Pancreas (tissue), 10 donors: ENCODE data around the gene GPR34. TPM values are rescaled to one million over a fixed set of nuclear protein-coding genes. Genes with fewer than 3 reads are reported as not detected.

Experiments
- ATAC-seq, 4 donors: fragments of 200-7000 bp; cut with Tn5 transposase; one replicate each; pipeline versions ENCODE4 v1.8.0 to v1.9.1; 2020; ENCODE audit warnings: mild to moderate bottlenecking in 4 of 4, moderate library complexity in 4 of 4
- DNase-seq, 6 donors: peaks; one replicate each; pipeline ENCODE4 v3.0.0-alpha.2; 2020
- FAIRE-seq: peaks from 2 replicates; lab custom pipeline; 2012; peaks lifted over from hg19 to GRCh38; lab: Jason Lieb, UNC
- H3K27ac ChIP-seq, 4 donors: fragments of 200-600 bp; sonication (generic); 1 replicate in 3 of 4; 2 replicates in 1 of 4; pipeline versions ENCODE4 v1.5.0 to v1.8.0; 2020
- H3K27me3 ChIP-seq, 4 donors: fragments of 200-600 bp; one replicate each; pipeline ENCODE4 v1.8.0; 2021
- H3K36me3 ChIP-seq, 3 donors: fragments of 200-600 bp; sonication (generic) in 1 of 3; one replicate each; pipeline versions ENCODE4 v1.5.0 to v1.8.0; 2020 to 2021
- H3K4me1 ChIP-seq, 3 donors: fragments of 200-600 bp; one replicate each; pipeline ENCODE4 v1.8.0; 2021
- H3K4me3 ChIP-seq, 4 donors: fragments of 200-600 bp; sonication (generic) in 2 of 4; one replicate each; pipeline versions ENCODE4 v1.5.0 to v1.8.0; 2020 to 2021
- H3K9me3 ChIP-seq, 4 donors: fragments of 200-600 bp; one replicate each; pipeline ENCODE4 v1.8.0; 2021
- CTCF ChIP-seq, 4 donors: fragments of 200-600 bp; sonication (generic) in 3 of 4; IDR thresholded peaks; one replicate each; pipeline versions ENCODE4 v1.5.0 to v1.8.0; 2021; ENCODE audit warnings: antibody characterized with exemption in 4 of 4
- WGBS, 2 donors: extraction: QIAGEN DNeasy Blood & Tissue Kit; methylation state at CpG; one replicate each; pipeline ENCODE4 v1.1.7; 2013; 5-methylcytosine and 5-hydroxymethylcytosine counted together
- intact Hi-C, 3 donors: fragments of 100-400 bp; cut with DNase I; formaldehyde crosslinking; loops; one replicate each; pipeline versions ENCODE4 v1.11.1 to v1.14.2; 2022
- polyA plus RNA-seq, 2 donors: library from polyadenylated mRNA; stranded (reverse); fragments of 200-250 nt; gene quantifications; one replicate each; pipeline ENCODE4 v1.2.3, GENCODE V29; 2013
- total RNA-seq, 6 donors: library from RNA; stranded (reverse); fragmentation: NEBNext Ultra II Directional in 4 of 6; extraction: Animal tissue kit (Norgen Biotek cat#: 25700) in 4 of 6; gene quantifications; one replicate each; pipeline versions ENCODE4 v1.2.1 to v1.2.4, GENCODE V29; 2021 to 2023
- donor health status: healthy with polysubstance abuse.
- donor health status: DM: no; HTN: no; CAD: no; lungs with moderate emphysema.
- donor health status: DM: no; HTN: no; CAD: no.
- donor health status: control.
- donor health status: control.
- donor health status: Bipolar disorder and iron deficiency.
- donor health status: DM: yes; HTN: yes; CAD: no.
- donor health status: DM: no; HTN: no; CAD: no.
- donor health status: DM: no; HTN: no; CAD: no.
- donor health status: DM: yes; HTN: yes; CAD: no.

GPR34 gene
- total and polyA plus RNA-seq, 8 donors, result 0.46 to 16.1 (median 0.99) TPM

- Histone ChIP-seq H3K4me3 (no peak overlapping the region), H3K36me3 (no peaks in the 10 kb centered on the region), H3K4me1 (no peaks in the 10 kb centered on the region), H3K27ac (no peak overlapping the region), H3K9me3 (no peaks in the 10 kb centered on the region), H3K27me3 (no peaks in the 10 kb centered on the region)
- FAIRE-seq (no peak), DNase-seq (no peak), ATAC-seq (no peak)
- intact Hi-C loops, result no loop called here
- TF ChIP-seq CTCF (IDR thresholded peaks at IDR 0.05), result no peak
- 80 to 100% methylated on average over 1 of the region's 1 CpG for WGBS, 2 donors
Observed at GRCh38 chrX:41705042-41705441, 16.3 kb downstream of the GPR34 start.

- intact Hi-C loops, result no loop called here
- DNase-seq, result no peak
- TF ChIP-seq CTCF (IDR thresholded peaks at IDR 0.05), result no peak
- 69 to 85% methylated on average over 3 of the region's 3 CpGs for WGBS, 2 donors
- Histone ChIP-seq H3K4me1 (no peaks in the 10 kb centered on the region), H3K4me3 (no peak overlapping the region), H3K36me3 (no peaks in the 10 kb centered on the region), H3K27ac (no peak overlapping the region), H3K9me3 (no peaks in the 10 kb centered on the region), H3K27me3 (no peaks in the 10 kb centered on the region)
- ATAC-seq, result peak in 1 of 4 donors; percentile 59
- FAIRE-seq, result no peak
Observed at GRCh38 chrX:41705680-41706374, 17.1 kb downstream of the GPR34 start.

- no peak for DNase-seq
- no peak for ATAC-seq
- Histone ChIP-seq H3K9me3 (no peaks in the 10 kb centered on the region), H3K4me1 (no peaks in the 10 kb centered on the region), H3K27ac (no peak overlapping the region), H3K27me3 (no peaks in the 10 kb centered on the region), H3K4me3 (no peak overlapping the region), H3K36me3 (no peaks in the 10 kb centered on the region)
- intact Hi-C loops, result no loop called here
- no peak for TF ChIP-seq CTCF (IDR thresholded peaks at IDR 0.05)
- WGBS, 2 donors, result 57 to 98% methylated on average over 1 of the region's 1 CpG
- no peak for FAIRE-seq
Observed at GRCh38 chrX:41707218-41707617, 18.4 kb downstream of the GPR34 start.

- FAIRE-seq, result no peak
- Histone ChIP-seq H3K4me3 (no peak overlapping the region), H3K27me3 (no peaks in the 10 kb centered on the region), H3K4me1 (no peaks in the 10 kb centered on the region), H3K9me3 (no peaks in the 10 kb centered on the region), H3K36me3 (no peaks in the 10 kb centered on the region), H3K27ac (no peak overlapping the region)
- no peak for TF ChIP-seq CTCF (IDR thresholded peaks at IDR 0.05)
- intact Hi-C loops, result no loop called here
- WGBS, 2 donors, result 49 to 91% methylated on average over 3 of the region's 3 CpGs
- no peak for ATAC-seq
- no peak for DNase-seq
Observed at GRCh38 chrX:41708486-41708885, 19.7 kb downstream of the GPR34 start.

- FAIRE-seq, result no peak
- H3K27ac ChIP-seq, result no peak overlapping the region
Observed at GRCh38 chrX:41711021-41711667, 22.4 kb downstream of the GPR34 start.

More at GRCh38 chrX:41711021-41711667, 22.4 kb downstream of the GPR34 start:
- WGBS, 2 donors, result 70 to 92% methylated on average over 5 of the region's 5 CpGs
- Histone ChIP-seq H3K4me3 (no peak overlapping the region), H3K4me1 (no peaks in the 10 kb centered on the region), H3K36me3 (no peaks in the 10 kb centered on the region), H3K9me3 (no peaks in the 10 kb centered on the region), H3K27me3 (no peaks in the 10 kb centered on the region)
- intact Hi-C loops, result no loop called here
- DNase-seq (no peak), ATAC-seq (no peak)
- TF ChIP-seq CTCF (IDR thresholded peaks at IDR 0.05), result no peak
